ENCODE data around the gene IFT88.
"Not testable (repeated sequence)": the region's sequence is repeated elsewhere in the genome, so short reads cannot be mapped to it uniquely, and the experiment has no call there.

The IFT88 gene

GRCh38 chr13:20636079-20636478 lies 69.1 kb downstream of the IFT88 start:
- DNase-seq = no peak

GRCh38 chr13:20637811-20638210 lies 70.9 kb downstream of the IFT88 start:
- no peak for DNase-seq

- DNase-seq = no peak
Observed at GRCh38 chr13:20647758-20648157, 80.8 kb downstream of the IFT88 start.

GRCh38 chr13:20652946-20653345 lies 86.0 kb downstream of the IFT88 start:
- no peak for DNase-seq

- no peak for DNase-seq
Observed at GRCh38 chr13:20654156-20654555, 87.2 kb downstream of the IFT88 start.

DNA sequence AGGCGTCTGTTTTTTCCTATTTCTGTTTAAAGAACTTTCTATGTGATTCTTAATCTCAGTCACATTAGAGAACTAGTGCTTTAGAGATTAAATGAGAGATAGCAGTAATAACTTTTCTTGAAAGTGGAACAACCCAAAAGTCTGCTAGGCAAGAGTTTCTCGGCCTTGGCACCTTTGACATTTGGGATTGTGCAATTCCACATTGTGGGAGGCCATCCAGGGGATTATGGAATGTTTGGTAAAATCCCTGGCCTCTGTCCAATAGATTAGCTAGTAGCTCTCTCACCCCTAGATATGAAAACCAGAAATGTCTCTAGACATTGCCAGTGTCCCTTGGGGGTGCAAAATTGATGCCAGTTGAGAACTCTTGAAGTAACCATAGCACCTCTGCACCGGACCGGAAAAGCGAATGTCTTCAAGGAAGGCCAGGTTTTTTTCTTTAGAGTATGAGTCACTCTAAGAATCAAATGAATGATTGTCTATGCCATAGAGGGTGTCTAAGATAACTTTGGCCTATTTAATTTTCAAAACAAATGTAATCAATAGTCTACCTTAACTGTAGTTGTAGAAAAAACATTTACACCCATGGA lies 91.6 kb downstream of the IFT88 start:
- no peak for DNase-seq

DNA sequence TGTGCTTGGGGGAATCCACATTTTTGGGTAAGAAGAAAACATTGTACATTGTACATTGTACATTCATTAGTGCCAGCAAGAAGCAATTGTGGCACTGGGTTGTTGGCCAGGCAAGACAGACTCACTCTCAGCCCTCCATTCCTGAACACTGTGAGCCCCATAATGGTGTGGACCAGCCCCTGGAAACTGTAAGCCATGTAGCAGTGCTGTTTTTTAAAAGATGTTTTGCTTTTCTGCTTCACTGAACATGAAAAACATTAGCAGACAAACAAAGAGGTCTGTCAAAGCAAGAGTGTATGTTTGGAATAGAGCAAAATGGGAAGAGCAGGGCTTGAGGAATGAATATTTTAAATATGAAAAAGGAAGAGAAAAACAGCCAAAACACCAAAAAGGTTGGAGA lies 97.4 kb downstream of the IFT88 start:
- DNase-seq = no peak

DNA sequence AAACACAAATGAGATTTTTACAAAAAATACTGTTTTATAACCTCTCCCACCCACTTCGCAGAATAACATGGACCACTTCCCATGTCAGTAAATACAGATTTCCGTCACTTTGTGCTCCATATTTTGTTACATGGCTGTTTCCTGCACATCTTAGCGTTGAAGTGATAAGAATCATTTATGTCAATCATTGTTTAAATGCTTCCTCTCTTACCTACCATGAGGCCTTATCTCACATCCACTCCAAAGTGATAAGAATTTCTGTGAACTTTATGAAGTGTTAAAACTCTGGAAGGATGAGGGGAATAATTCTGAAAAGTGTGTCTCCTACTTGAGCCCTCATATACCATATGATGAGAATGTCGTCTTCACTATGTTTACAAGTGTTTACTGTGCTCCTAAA lies 100.0 kb downstream of the IFT88 start:
- DNase-seq = no peak

DNA sequence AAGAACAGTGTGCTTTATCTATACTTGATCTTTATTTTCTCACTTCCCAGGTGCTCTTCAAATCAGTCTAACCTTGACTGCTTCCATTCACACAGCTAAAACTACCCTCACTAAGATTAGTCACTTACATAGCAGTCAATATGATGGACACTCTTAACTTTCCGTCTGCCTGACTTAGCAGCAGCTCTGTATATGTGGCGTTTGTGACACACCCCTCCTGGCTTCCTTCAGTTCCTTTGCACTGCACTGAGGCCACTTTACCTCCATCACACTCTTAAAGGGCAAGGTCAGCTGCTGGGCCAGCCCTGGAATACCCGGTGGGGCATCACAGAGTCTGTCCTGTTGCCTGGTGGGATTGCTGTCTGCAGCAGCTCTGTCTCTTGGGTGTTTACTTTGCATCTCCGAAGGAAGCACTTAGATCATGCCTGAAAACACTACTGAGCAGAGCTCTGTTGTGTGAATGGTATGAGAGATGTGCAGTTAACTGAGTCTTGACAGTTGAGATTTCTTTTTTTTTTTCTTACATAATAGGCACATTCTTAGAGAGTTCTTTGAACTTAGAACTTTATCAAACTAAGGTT lies 101.0 kb downstream of the IFT88 start:
- DNase-seq = no peak

GRCh38 chr13:20669162-20669561 lies 102.2 kb downstream of the IFT88 start:
- DNase-seq = peak; percentile 21

DNA sequence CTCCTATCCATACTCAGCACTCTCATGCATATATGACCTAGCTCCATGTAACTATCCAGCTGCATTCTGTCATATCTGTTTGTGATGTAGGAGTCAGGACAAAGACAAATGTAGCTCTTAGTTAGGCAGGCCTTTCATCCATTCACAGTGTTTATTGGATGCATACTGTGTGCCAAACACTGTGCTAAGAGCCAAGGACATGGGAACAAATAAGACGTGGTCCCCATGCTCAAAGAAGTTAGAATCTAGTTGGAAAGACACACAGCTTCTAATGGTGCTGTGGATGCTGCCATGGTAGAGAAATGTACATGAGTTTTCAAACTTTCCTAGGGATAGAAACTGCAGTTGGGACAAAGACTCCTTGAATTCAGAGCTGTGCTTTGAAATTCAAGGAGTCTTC lies 104.8 kb downstream of the IFT88 start:
- no peak for DNase-seq

DNA sequence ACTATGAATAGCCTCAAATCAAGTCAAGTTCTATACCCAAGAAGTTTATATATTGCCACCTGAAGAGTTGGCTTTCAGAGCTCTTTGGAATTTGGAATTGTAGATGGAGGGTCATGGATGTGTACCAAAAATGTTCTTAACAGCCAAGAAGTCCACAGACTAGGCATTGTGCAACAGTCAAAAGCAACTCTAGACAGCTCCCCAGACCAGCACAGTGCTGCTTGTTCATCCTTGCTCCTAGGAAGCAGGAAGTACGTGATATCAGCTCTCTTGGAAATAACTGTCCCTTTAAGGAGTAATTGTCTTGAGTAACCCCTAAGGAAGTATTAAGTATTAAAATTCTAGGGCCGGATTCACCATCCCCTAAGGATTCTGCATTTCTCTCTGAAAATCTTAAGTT lies 105.8 kb downstream of the IFT88 start:
- DNase-seq = no peak

- no peak for DNase-seq
Observed at GRCh38 chr13:20673715-20674114, 106.8 kb downstream of the IFT88 start.

DNA sequence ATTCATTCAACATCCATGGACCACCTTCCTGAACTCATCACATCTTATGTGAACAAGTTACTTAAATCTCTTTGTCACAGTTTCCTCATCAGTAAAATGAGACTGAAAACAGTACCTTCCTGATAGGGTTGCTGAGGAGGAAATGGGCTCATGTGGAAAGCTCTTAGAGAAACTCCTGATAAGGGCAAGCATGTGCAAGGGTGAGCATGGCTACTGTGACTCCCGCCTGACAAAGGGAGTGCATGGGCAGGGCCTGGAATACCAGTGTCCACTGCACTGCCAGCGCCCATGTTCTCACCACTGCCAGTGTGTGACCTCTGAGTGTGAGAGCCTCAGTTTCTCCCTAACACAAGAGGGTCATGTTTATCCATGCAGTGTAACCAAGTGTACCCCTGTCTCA lies 109.3 kb downstream of the IFT88 start:
- no peak for DNase-seq

- DNase-seq = not testable (repeated sequence)
Observed at GRCh38 chr13:20678606-20679005, 111.6 kb downstream of the IFT88 start.

GRCh38 chr13:20679879-20680278 lies 112.9 kb downstream of the IFT88 start:
- DNase-seq = no peak

- no peak for DNase-seq
Observed at GRCh38 chr13:20680416-20681080, 113.6 kb downstream of the IFT88 start.

GRCh38 chr13:20681481-20681880 lies 114.5 kb downstream of the IFT88 start:
- DNase-seq = not testable (repeated sequence)

- no peak for DNase-seq
Observed at GRCh38 chr13:20682061-20682460, 115.1 kb downstream of the IFT88 start.

DNA sequence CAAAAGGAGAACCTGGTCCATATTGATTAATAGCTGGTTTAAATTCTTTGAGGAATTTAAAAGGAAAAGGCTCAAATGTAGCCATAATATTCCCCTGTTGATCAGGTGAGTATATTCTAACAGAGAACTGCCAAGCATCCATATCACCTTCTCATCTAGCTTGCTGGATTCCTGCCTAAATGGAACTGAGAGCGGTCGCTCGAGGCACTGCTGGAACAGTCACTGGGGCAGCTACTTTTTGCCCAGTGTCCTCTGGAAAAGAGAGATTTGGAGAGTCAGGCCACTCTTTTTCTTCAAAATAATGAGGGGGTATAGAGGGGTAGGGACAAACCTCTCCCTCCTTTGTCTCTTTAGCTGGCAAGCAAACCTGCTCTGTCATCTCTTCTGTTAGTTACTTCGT lies 117.1 kb downstream of the IFT88 start:
- DNase-seq = no peak

DNA sequence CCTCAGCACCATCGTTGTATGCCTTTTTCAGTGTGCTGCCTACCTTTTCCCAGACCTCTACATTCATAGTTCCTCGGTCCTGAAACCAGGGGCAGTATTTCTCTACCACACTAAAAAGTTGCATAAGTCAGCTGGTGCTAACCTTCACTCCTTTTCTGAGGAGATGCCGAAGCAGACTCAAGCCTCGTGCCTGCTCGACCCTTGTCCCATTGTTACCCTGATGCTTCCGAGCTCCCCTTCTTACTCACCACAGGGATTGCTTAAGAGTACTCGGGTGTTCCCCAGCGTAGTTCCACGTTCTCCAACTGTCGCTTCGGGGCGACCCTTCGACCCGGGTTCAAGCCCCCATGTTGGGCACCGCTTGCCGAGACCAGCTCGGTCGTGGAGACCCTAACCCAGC lies 117.6 kb downstream of the IFT88 start:
- no peak for DNase-seq

- DNase-seq = no peak
Observed at GRCh38 chr13:20685092-20685491, 118.1 kb downstream of the IFT88 start.

- DNase-seq = no peak
Observed at GRCh38 chr13:20686167-20686566, 119.2 kb downstream of the IFT88 start.

GRCh38 chr13:20686863-20687579 lies 120.1 kb downstream of the IFT88 start:
- DNase-seq = no peak

Data from CD4-positive, alpha-beta T cell treated with Interleukin-12 subunit alpha and Interleukin-12 subunit beta, for 1 hour (primary cell).